SKM-1 treated with dmso at 0.1 percent for 144 hours (cell line): Measurements from ENCODE around the gene PARP14.
"Not testable (repeated sequence)": the region's sequence is repeated elsewhere in the genome, so short reads cannot be mapped to it uniquely, and the experiment has no call there.

ENCODE experiments used
- DNase-seq: peaks from one replicate; lab custom pipeline; 2025; ENCODE audit not compliant: unreplicated experiment; lab: John Stamatoyannopoulos, UW

The PARP14 gene, protein sequence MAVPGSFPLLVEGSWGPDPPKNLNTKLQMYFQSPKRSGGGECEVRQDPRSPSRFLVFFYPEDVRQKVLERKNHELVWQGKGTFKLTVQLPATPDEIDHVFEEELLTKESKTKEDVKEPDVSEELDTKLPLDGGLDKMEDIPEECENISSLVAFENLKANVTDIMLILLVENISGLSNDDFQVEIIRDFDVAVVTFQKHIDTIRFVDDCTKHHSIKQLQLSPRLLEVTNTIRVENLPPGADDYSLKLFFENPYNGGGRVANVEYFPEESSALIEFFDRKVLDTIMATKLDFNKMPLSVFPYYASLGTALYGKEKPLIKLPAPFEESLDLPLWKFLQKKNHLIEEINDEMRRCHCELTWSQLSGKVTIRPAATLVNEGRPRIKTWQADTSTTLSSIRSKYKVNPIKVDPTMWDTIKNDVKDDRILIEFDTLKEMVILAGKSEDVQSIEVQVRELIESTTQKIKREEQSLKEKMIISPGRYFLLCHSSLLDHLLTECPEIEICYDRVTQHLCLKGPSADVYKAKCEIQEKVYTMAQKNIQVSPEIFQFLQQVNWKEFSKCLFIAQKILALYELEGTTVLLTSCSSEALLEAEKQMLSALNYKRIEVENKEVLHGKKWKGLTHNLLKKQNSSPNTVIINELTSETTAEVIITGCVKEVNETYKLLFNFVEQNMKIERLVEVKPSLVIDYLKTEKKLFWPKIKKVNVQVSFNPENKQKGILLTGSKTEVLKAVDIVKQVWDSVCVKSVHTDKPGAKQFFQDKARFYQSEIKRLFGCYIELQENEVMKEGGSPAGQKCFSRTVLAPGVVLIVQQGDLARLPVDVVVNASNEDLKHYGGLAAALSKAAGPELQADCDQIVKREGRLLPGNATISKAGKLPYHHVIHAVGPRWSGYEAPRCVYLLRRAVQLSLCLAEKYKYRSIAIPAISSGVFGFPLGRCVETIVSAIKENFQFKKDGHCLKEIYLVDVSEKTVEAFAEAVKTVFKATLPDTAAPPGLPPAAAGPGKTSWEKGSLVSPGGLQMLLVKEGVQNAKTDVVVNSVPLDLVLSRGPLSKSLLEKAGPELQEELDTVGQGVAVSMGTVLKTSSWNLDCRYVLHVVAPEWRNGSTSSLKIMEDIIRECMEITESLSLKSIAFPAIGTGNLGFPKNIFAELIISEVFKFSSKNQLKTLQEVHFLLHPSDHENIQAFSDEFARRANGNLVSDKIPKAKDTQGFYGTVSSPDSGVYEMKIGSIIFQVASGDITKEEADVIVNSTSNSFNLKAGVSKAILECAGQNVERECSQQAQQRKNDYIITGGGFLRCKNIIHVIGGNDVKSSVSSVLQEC (N-terminal part only)

DNA sequence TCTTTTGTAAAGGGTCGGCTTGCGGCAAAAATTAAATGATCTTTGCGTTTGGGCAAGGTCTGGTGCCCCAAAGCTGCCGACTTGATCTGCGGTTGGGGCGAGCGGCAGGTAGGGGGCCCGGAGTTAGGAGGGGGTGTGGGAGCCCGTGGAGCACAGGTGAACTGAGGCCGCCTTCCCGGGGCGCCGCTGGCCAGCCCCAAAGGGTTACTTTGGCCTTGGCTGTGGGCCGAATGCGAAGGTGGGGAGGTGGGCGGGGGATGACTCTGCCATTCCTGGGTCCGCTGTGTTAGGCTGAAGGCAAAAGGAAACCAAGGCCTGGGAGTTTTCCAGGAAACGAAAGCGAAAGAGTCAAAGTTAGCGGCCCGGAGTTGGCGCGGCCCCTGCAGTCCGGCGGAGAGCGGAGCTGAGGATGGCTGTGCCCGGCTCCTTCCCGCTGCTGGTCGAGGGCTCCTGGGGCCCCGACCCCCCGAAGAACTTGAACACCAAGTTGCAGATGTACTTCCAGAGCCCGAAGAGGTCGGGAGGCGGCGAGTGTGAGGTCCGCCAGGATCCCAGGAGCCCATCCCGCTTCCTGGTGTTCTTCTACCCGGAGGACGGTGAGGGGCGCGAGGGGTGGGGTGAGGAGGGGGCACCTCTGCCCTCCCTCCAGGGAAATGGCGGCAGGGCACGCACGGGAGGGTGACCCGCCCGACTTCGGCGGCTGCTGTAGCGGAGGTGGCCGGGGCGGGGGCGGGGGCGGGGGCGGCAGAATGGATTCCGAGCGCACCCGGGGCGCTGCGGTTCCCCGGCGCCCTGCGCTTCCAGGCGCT is at the start of gene PARP14:
Gene PARP14, plus strand, starts transcription at position 365 of the 809 bp plus-strand sequence. Its CDS starts 45 bp downstream, at position 410.
- DNase-seq = no peak

DNA sequence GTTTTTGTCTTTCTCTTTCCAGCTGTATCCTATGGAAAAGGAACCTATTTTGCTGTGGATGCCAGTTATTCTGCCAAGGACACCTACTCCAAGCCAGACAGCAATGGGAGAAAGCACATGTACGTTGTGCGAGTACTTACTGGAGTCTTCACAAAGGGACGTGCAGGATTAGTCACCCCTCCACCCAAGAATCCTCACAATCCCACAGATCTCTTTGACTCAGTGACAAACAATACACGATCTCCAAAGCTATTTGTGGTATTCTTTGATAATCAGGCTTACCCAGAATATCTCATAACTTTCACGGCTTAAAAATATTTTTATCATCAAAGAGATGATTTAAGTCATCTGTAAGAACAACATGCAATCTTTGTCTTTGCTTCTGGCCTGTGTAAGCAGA is 44.9 kb upstream of the PARP14 start:
- no peak for DNase-seq

DNA sequence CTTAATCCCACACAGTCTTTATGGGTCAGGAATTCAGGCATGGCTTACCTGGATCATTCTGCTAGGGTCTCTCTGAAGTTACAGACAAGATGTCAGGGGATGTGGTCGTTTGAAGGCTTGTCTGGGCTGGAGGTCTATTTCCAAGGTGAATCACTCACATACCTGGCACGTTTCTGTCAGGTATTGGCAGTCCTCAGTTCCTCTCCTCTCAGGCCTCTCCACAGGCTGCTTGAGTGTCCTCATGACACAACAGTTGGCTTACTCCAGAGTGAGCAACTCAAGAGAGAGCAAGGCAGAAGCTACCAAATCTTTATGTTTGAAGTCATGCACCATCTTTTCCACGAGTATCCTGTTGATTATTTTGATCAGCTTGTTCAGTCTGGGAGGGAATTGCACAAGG is 43.9 kb upstream of the PARP14 start:
- no peak for DNase-seq

DNA sequence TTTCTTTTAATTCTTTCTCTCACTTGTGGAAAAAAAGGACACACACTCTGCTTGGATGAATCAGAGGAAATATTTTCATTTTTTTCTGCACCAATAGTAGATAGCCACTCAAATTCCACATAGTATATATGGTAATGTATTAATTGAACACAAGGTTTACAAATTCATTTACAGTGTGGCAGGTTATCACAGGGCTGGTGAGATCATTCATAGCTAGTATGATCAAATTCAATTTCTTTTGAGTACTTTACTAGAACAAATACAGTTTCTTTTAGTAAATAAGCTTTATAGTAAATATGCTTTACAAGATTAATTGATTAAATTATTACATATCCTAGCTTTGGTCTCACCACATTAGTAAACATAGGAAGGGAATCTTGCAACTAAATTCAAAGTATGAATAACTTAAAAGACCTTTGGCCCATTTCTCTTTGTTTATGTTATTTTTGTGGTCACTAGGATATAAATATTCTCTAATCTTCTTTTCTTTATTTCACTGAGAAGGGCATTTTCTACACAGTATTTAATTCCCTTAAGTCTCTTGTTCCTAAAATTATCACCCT is 40.1 kb upstream of the PARP14 start:
- no peak for DNase-seq

DNA sequence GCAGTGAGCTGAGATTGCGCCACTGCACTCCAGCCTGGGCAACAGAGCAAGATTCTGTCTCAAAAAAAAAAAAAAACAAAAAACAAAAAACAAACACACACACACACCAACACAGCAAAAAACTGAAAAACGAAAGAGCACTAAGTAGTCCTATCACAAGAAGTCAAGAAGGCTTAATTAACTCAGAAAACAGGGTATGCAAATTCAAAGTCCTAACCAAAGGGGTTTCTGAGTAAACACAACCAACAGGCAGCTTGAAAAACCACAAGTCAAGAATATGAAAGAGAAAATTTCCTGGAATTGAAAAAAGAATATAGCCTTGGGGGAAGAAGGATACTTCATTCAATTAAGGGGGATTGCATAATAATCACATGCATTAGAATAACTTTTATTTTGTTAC is 37.7 kb upstream of the PARP14 start:
- DNase-seq = no peak

DNA sequence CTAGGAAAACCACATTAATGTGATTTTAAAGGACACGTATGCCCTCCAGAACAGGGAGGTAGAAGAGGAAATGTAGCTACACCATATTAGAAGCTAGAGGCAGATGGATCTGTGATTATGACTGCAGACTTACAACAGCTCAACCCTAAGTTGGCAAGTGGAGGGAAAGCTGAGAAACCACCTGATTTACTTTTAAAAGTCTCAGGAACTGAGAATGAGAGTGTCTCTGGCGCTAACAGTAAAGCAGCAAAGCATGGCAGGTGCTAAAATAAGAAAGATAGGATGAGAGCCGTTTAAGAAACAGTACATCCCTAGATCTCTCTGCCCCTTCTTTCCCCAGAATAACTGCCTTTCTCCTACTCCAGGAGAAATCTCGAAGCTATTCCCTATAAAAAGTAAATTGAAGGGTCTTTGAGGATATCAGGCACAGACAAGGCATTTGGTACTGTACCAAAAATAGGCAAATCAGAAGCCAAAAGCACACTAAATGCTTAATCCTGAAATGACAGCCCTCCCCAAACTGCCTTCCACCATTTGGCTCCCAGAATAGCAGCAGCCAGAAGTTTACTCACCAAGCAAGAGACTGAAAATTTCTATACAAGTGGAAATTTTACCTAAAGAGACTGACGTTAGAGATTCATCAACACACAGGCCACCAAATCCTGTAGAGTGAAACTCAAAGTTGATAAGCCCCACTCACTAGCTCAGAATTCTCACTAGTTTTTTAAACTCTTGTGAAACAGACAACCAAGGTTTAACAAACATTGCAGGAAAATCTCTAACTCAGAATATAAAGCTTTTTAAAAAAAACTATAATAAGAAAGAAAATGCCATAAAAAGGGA is 34.3 kb upstream of the PARP14 start:
- no peak for DNase-seq

DNA sequence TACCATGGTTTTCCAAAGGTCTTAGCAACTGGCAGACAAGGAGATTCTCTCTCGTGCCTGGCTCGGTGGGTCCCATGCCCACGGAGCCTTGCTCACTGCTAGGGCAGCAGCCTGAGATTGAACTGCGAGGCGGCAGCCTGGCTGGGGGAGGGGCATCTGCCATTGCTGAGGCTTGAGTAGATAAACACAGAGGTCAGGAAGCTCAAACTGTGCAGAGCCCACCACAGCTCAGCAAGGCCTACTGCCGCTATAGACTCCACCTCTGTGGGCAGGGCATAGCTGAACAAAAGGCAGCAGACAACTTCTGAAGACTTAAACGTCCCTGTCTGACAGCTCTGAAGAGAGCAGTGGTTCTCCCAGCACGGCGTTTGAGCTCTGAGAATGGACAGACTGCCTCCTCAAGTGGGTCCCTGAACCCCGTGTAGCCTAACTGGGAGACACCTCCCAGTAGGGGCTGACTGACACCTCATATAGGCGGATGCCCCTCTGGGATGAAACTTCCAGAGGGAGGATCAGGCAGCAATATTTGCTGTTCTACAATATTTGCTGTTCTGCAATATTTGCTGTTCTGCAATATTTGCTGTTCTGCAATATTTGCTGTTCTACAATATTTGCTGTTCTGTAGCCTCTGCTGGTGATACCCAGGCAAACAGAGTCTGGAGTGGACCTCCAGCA is 29.3 kb upstream of the PARP14 start:
- not testable (repeated sequence) for DNase-seq

DNA sequence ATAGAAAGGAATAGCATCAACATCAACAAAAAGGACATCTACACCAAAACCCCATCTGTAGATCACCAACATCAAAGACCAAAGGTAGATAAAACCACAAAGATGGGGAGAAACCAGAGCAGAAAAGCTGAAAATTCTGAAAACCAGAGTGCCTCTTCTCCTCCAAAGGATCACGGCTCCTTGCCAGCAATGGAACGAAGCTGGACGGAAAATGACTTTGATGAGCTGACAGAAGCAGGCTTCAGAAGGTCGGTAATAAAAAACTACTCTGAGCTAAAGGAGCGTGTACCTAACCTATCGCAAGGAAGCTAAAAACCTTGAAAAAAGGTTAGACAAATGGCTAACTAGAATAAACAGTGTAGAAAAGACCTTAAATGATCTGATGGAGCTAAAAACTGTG is 28.7 kb upstream of the PARP14 start:
- not testable (repeated sequence) for DNase-seq

DNA sequence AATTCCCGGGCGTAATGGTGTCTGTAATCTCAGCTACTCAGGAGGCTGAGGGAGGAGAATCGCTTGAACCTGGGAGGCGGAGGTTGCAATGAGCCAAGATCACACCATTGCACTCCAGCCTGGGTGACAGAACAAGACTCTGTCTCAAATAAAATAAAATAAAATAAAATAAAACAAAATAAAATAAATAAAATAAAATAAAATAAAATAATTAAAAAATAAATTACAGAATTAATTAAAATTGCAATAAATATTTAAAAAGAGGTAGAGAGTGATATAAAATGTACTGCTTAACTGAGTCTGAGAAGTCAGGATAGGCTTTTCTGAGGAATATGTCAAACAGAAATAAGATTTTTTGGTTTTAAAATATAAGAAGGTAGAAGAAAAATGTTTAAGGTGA is 22.3 kb upstream of the PARP14 start:
- not testable (repeated sequence) for DNase-seq

DNA sequence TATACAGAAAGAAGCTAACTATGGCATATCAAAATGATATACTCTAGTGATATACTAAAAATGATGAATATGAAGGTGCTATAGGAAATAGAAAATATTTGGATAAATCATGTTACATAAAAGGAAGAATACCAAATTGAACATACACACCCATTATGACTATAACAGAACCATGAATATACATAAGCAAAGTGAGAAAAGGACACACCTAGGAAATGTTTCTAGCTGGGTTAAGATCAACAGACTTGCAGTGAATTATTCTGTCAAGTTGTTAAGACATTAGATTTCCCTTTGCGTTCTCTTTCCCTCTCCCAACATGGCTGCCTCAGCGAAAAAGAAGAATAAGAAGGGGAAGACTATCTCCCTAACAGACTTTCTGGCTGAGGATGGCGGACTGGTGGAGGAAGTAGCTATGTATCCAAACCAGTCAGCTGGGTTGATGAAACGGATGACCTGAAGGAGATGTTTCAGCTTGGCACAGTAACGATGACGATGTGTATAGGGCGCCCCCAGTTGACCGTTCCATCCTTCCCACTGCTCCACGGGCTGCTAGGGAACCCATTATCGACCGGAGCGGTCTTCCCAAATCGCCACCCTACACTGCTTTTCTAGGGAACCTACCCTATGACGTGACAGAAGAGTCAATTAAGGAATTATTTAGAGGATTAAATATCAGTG is 20.2 kb upstream of the PARP14 start:
- DNase-seq = no peak

DNA sequence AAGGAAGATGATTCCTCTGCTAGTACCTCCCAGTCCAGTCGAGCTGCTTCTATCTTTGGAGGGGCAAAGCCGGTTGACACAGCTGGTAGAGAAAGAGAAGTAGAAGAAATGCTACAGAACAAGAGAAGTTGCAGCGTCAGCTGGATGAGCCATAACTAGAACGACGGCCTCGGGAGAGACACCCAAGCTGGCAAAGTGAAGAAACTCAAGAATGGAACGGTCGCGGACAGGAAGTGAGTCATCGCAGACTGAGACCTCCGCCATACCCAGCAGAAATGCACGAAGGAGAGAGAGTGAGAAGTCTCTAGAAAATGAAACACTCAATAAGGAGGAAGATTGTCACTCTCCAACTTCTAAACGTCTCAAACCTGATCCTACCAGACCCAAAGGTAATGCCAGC is 19.0 kb upstream of the PARP14 start:
- no peak for DNase-seq

DNA sequence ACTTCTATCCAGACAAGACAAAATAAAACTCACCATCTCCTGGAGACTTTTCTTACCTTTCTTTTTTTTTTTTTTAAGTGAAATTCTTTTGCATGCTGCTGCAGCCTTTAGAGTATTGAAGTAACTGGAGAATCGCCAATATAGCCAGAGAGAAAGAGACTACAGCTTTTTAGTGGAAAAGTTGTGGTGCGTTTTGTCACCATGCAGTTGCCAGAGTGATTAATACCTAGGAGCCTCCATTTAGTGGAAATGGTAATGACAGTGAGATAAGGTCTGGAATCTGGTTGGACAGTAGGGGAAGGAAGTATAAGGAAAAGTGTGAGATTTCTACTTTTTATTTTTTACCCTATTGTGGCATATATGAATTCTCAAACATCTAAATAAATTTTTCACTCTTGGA is 18.1 kb upstream of the PARP14 start:
- DNase-seq = no peak

DNA sequence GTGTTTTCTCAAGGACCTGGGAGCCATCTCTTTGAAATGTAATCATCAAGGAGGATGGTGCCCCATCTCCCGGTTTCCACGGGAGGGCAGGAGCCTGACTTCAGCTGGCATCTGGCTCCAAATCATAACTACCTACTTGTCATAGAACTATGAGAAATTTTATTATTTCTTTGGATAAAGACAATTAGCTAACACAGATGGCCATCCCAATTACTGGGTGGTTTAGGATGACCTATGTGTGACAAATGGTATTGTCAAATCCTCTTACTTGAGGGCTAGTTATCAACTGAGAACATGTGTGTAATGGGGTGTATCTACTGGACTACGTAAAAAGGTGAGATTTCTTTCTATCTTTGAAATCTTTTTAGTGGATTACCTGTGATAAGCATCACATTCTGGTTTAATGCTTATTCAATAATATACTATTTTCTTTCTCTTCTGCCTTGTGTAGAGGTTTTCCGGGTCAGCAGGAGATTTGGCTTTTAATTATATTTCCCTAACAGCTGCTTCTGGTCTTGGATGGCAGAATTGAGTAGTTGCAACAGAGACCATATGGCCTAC is 15.3 kb upstream of the PARP14 start:
- DNase-seq = no peak

DNA sequence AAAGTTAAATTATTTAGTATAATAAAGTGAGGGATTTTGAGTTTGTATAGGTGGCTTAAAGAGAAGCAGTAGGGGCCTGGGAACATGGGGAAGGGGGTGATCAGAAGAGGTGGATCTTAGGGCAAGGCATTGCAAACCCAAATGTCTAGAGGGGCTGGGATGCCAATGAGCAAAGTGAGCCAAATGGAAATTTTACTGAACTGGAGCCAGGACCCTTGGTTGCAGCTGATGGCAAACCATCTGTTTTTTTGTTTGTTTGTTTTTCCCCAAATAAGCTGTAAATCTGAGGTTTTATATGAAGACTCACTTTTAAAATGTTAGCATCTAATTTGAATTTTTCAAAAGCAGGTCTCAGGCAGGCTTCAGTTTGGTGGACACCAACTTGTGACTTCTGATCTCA is 14.8 kb upstream of the PARP14 start:
- no peak for DNase-seq

DNA sequence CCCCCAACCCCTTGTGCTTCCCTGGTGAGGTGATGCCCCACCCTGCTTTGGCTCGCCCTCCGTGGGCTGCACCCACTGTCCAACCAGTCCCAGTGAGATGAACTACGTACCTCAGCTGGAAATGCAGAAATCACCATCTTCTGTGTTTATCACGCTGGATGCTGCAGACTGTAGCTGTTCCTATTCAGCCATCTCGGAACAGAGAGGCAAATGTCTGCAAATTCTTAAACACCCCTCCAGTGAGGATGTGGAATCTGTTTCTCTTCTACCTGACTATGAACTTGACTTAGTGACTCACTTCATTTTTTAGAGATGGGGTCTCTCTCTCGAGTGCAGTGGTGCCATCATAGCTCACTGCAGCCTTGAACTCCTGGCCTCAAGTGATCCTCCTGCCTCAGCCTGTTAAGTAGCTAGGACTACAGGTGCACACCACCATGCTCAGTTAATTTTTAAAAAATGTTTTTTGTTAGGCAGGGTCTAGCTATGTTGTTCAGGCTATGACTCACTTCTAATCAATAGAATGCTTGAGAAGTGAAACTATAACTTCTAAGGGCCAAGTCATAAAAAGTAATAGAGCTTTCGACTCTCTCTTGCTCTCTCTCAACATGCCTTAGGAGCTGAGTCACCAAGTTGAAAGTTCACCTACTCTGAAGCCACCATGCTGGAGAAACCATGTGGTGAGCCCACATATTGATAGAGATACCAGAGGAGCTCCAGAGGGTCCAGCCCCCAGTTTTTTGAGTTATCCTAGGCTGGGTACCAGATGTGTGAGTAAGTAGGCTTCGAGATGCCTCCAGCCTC is 11.5 kb upstream of the PARP14 start:
- DNase-seq = no peak

DNA sequence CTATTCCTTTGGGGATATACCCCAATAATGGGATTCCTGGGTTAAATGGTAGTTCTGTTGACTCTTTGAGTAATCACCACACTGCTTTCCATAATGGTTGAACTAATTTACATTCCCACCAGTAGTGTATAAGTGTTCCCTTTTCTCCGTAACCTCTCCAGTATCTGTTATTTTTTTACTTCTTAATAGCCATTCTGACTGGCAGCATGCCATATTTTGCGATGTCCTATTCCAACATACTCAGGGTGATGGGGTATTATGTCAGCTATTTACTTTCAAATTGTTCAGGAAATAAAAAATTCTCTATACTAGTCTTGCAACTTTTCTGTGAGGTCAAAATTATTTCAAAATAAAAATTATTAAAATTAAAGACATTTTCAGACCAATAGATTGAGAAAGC is 9.1 kb upstream of the PARP14 start:
- DNase-seq = no peak

DNA sequence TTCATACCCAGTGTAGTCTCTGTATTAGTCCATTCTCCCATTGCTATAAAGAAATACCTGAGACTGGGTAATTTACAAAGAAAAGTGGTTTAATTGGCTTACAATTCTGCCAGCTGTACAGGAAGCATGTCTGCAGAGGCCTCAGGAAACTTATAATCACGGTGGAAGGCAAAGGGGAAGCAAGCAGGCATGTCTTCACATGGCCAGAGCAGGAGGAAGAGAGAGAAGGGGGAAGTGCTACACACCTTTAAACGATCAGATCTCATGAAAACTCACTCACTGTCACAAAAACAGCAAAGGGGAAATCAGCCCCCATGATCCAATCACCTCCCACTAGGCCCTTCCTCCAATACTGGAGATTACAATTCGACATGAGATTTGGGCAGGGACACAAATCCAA is 6.3 kb upstream of the PARP14 start:
- DNase-seq = peak; percentile 21
